HCT116 (cell line): ENCODE measurements around the gene NUDT22. TPM values are rescaled to one million over a fixed set of nuclear protein-coding genes. Genes with fewer than 3 reads are reported as not detected.

Experiments
- ATAC-seq: fragments of 200-7000 bp; cut with Tn5 transposase; 2 replicates; pipeline ENCODE4 v1.9.1; 2020; ENCODE audit warnings: mild to moderate bottlenecking, moderate library complexity
- BruUV-seq: library from RNA; stranded (reverse); fragments of 400-500 nt; replicated peaks from 2 replicates; lab custom pipeline; 2021; lab: Mats Ljungman, UMichigan
- CTCF ChIA-PET: fragments of 300-600 bp; sonication (Branson Sonifier 250); formaldehyde crosslinking; loops from one replicate; lab custom pipeline; 2021; ENCODE audit warnings: antibody characterized with exemption; lab: Charles Lee
- POLR2A ChIA-PET: fragments of 300-600, 350-600 bp; sonication (Branson Sonifier 250); formaldehyde crosslinking; loops from one replicate; lab custom pipeline; 2021; ENCODE audit warnings: antibody characterized with exemption; lab: Charles Lee
- RAD21 ChIA-PET, 2 experiments: fragments of 300-600 bp; sonication (Branson Sonifier 250); formaldehyde crosslinking; loops; one replicate each; lab custom pipeline; 2023; ENCODE audit warnings: low total read pairs in 2 of 2; ENCODE audit not compliant: uncharacterized antibody in 2 of 2, unreplicated experiment in 2 of 2, low non-redundant PET in 1 of 2; lab: Charles Lee
- DNase-seq: peaks from one replicate; pipeline ENCODE4 v3.0.0-alpha.2; 2010; ENCODE audit warnings: low read depth, low spot score
- H2AFZ ChIP-seq: fragments of 200-600 bp; shearing (Covaris generic), sonication (generic); 2 replicates; pipeline ENCODE4 v1.6.1; 2017; ENCODE audit warnings: low read depth, mixed run types, mixed read lengths, antibody characterized with exemption, low read length; ENCODE audit not compliant: poor library complexity, severe bottlenecking
- H3K27ac ChIP-seq: 2 replicates; pipeline ENCODE4 v1.5.1; 2012; ENCODE audit warnings: low read depth, low read length
- H3K27me3 ChIP-seq: fragments of 200-600 bp; sonication (generic); 2 replicates; pipeline ENCODE4 v1.6.1; 2016; ENCODE audit warnings: mixed run types, low read length, mixed read lengths; ENCODE audit not compliant: insufficient read depth
- H3K36me3 ChIP-seq, 2 experiments: fragments of 200-500 bp in 1 of 2; fragments of 200-600 bp in 1 of 2; sonication (Bioruptor generic) in 1 of 2; sonication (generic) in 1 of 2; 2 replicates each; pipeline versions ENCODE4 v1.5.1 to v1.6.1; 2014 to 2016; ENCODE audit warnings: low read length in 2 of 2, inconsistent platforms in 1 of 2, mixed read lengths in 1 of 2, mixed run types in 1 of 2; ENCODE audit not compliant: insufficient read depth in 2 of 2, control insufficient read depth in 1 of 2
- H3K4me1 ChIP-seq, 2 experiments: fragments of 200-600 bp in 1 of 2; sonication (generic) in 1 of 2; 2 replicates each; pipeline versions ENCODE4 v1.5.1 to v1.6.1; 2012 to 2017; ENCODE audit warnings: low read length in 2 of 2, inconsistent platforms in 1 of 2, mild to moderate bottlenecking in 1 of 2, mixed read lengths in 1 of 2, mixed run types in 1 of 2, moderate library complexity in 1 of 2; ENCODE audit not compliant: insufficient read depth in 2 of 2, control insufficient read depth in 1 of 2
- H3K4me2 ChIP-seq: fragments of 200-600 bp; sonication (generic); 2 replicates; pipeline ENCODE4 v1.6.1; 2017; ENCODE audit warnings: mixed run types, low read length, mixed read lengths
- H3K4me3 ChIP-seq, 2 experiments: fragments of 200-600 bp in 1 of 2; sonication (generic) in 1 of 2; replicated peaks in 1 of 2; 2 replicates each; pipeline ENCODE4 v1.5.1; 2011 to 2016; ENCODE audit warnings: low read length in 2 of 2, control low read depth in 1 of 2, low read depth in 1 of 2, mild to moderate bottlenecking in 1 of 2, mixed read lengths in 1 of 2, mixed run types in 1 of 2
- H3K79me2 ChIP-seq: fragments of 200-600 bp; sonication (generic); 2 replicates; pipeline ENCODE4 v1.6.1; 2017; ENCODE audit warnings: mild to moderate bottlenecking, mixed run types, low read length, moderate library complexity, mixed read lengths; ENCODE audit not compliant: insufficient read depth
- H3K9ac ChIP-seq: fragments of 200-600 bp; sonication (generic); 2 replicates; pipeline ENCODE4 v1.6.1; 2016; ENCODE audit warnings: low read length, mixed read lengths
- H3K9me2 ChIP-seq: fragments of 200-600 bp; sonication (generic), shearing (Covaris generic); 2 replicates; pipeline ENCODE4 v1.6.1; 2017; ENCODE audit warnings: mixed run types, mild to moderate bottlenecking, moderate library complexity; ENCODE audit not compliant: insufficient read depth
- H3K9me3 ChIP-seq, 2 experiments: fragments of 200-500 bp in 1 of 2; fragments of 200-600 bp in 1 of 2; sonication (Bioruptor generic) in 1 of 2; sonication (generic) in 1 of 2; 2 replicates each; pipeline ENCODE4 v1.6.1; 2014 to 2017; ENCODE audit warnings: low read length in 2 of 2, mixed read lengths in 2 of 2, inconsistent platforms in 1 of 2, low read depth in 1 of 2, mild to moderate bottlenecking in 1 of 2, mixed run types in 1 of 2, moderate library complexity in 1 of 2; ENCODE audit not compliant: control insufficient read depth in 1 of 2, insufficient read depth in 1 of 2
- H4K20me1 ChIP-seq: fragments of 200-600 bp; sonication (generic), shearing (Covaris generic); 2 replicates; pipeline ENCODE4 v1.6.1; 2017; ENCODE audit warnings: mixed run types, mild to moderate bottlenecking, moderate library complexity; ENCODE audit not compliant: insufficient read depth
- CBX3 ChIP-seq: IDR thresholded peaks from 2 replicates; pipeline ENCODE4 v1.6.1; 2012; ENCODE audit warnings: low read depth
- EGR1 ChIP-seq: IDR thresholded peaks from 2 replicates; pipeline ENCODE4 v1.6.1; 2012; ENCODE audit warnings: low read depth
- ELF1 ChIP-seq: IDR thresholded peaks from 2 replicates; pipeline ENCODE4 v1.6.1; 2012; ENCODE audit warnings: low read depth, borderline replicate concordance
- JUND ChIP-seq: IDR thresholded peaks from 2 replicates; pipeline ENCODE4 v1.6.1; 2012
- MAX ChIP-seq: IDR thresholded peaks from 2 replicates; pipeline ENCODE4 v1.6.1; 2012
- POLR2A ChIP-seq: IDR thresholded peaks from 2 replicates; pipeline ENCODE4 v1.7.0; 2011; ENCODE audit warnings: borderline replicate concordance; ENCODE audit not compliant: insufficient read depth, insufficient read length; ENCODE audit errors: extremely low read depth
- SIN3A ChIP-seq: IDR thresholded peaks from 2 replicates; pipeline ENCODE4 v1.6.1; 2012; ENCODE audit warnings: low read depth
- SP1 ChIP-seq: IDR thresholded peaks from 2 replicates; pipeline ENCODE4 v1.6.1; 2012; ENCODE audit warnings: low read depth
- TCF7L2 ChIP-seq: IDR thresholded peaks from 2 replicates; pipeline ENCODE4 v1.7.0; 2011; ENCODE audit warnings: borderline replicate concordance, inconsistent platforms; ENCODE audit not compliant: insufficient read depth, insufficient read length; ENCODE audit errors: extremely low read depth
- ZNF274 ChIP-seq: fragments of 200-500 bp; sonication (Bioruptor generic); IDR thresholded peaks from 2 replicates; pipeline ENCODE4 v1.6.1; 2014; ENCODE audit warnings: mild to moderate bottlenecking, low read depth, low read length, inconsistent platforms
- intact Hi-C: fragments of 100-400 bp; cut with micrococcal nuclease; formaldehyde crosslinking; loops from 2 replicates; pipeline ENCODE4 v1.10.0; 2022
- total RNA-seq: library from RNA; stranded (reverse); gene quantifications from one replicate; pipeline ENCODE4 v1.2.1, GENCODE V29; 2021; ENCODE audit not compliant: unreplicated experiment
- TF ChIP-seq, protein P1 (sequence below): IDR thresholded peaks from 2 replicates; pipeline ENCODE4 v1.6.1; 2011; ENCODE audit warnings: mild to moderate bottlenecking, low read length, moderate library complexity; ENCODE audit not compliant: insufficient replicate concordance; ENCODE audit errors: extremely low read depth

Gene NUDT22
- total RNA-seq, 1 experiment from 2014 or later: 70.9 TPM

- ChIA-PET CTCF (no interaction called here), POLR2A (no interaction called here), RAD21 (no interaction called here)
- BruUV-seq: no TSS peak
- DNase-seq: no peak
- H4K20me1 ChIP-seq: no peaks in the 10 kb centered on the region
- intact Hi-C loops: no loop called here
- H3K9me2 ChIP-seq: no peaks in the 10 kb centered on the region
- H3K79me2 ChIP-seq: peaks cover 9% of the 10 kb centered on the region; the same call in 1 of the 2 replicates
- no peak overlapping the region for H3K4me3 ChIP-seq
- no peaks in the 10 kb centered on the region for H3K9me3 ChIP-seq
- H2AFZ ChIP-seq: no peak overlapping the region
- no peak overlapping the region for H3K27ac ChIP-seq
- peaks cover 16 to 24% of the 10 kb centered on the region in 2 experiments for H3K36me3 ChIP-seq
- peaks cover 0 to 8% of the 10 kb centered on the region in 2 experiments; a peak in 1 of 4 replicates for H3K4me1 ChIP-seq
- no peak overlapping the region for H3K9ac ChIP-seq
- ATAC-seq: no peak
- H3K27me3 ChIP-seq: no peaks in the 10 kb centered on the region
- no peak overlapping the region for H3K4me2 ChIP-seq
- TF ChIP-seq CBX3 (no peak), SP1 (no peak), POLR2A (no peak), MAX (no peak), SIN3A (no peak), TCF7L2 (no peak), ELF1 (no peak), ZNF274 (no peak), JUND (no peak), EGR1 (no peak)
- TF ChIP-seq, protein P1, sequence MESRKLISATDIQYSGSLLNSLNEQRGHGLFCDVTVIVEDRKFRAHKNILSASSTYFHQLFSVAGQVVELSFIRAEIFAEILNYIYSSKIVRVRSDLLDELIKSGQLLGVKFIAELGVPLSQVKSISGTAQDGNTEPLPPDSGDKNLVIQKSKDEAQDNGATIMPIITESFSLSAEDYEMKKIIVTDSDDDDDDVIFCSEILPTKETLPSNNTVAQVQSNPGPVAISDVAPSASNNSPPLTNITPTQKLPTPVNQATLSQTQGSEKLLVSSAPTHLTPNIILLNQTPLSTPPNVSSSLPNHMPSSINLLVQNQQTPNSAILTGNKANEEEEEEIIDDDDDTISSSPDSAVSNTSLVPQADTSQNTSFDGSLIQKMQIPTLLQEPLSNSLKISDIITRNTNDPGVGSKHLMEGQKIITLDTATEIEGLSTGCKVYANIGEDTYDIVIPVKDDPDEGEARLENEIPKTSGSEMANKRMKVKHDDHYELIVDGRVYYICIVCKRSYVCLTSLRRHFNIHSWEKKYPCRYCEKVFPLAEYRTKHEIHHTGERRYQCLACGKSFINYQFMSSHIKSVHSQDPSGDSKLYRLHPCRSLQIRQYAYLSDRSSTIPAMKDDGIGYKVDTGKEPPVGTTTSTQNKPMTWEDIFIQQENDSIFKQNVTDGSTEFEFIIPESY: no peak
Measured at GRCh38 chr11:64208086-64208795, 17.8 kb upstream of the NUDT22 start.
